ENCODE results near the gene PAX5.

The PAX5 gene

DNA sequence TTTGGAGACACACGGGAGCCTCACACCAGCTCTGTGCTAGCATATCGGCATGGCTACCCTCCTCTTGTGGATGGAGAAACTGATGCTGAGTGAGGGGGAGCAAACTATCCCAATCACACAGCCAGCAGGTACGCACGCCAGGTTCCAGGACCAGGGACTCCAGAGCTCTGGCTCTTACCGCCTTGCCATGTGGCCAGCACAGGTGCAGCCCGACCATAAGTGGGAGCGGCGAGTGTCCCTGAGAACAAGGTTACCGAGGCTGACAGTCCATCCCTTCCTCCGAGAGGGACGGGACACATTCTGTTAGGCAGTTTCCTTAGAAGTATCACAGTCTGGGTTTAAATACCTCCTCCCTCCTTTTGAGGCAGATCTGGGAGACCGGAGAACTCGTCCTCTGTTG lies 86.0 kb downstream of the PAX5 start:
- TF ChIP-seq ZFX (IDR thresholded peaks at IDR 0.05) (no peak), CTCF (conservative IDR thresholded peaks at IDR 0.05) (no peak)
- no peak overlapping the region for H3K27ac ChIP-seq

GRCh38 chr9:36946653-36947052 lies 87.4 kb downstream of the PAX5 start:
- TF ChIP-seq ZFX (IDR thresholded peaks at IDR 0.05) (no peak), CTCF (conservative IDR thresholded peaks at IDR 0.05) (no peak)
- no peak overlapping the region for H3K27ac ChIP-seq

DNA sequence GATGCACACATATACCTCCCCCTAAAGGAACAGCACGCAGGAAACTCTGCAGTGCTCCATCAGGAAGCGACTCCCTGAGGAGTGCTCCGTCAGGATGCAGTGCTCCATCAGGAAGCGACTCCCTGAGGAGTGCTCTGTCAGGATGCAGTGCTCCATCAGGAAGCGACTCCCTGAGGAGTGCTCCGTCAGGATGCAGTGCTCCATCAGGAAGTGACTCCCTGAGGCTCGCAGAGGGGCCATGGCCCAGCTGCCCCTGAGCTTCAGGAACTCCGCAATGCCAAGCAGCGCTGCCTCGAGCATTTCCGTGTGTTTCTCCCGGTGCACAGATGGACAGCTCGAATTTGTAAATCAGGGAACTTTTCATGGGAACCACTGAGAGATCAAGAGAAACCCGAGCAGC lies 88.1 kb downstream of the PAX5 start:
- TF ChIP-seq ZFX (IDR thresholded peaks at IDR 0.05), result no peak
- no peak for TF ChIP-seq CTCF (conservative IDR thresholded peaks at IDR 0.05)
- H3K27ac ChIP-seq, result no peak overlapping the region

GRCh38 chr9:36942891-36943290 lies 91.2 kb downstream of the PAX5 start:
- H3K27ac ChIP-seq, result no peak overlapping the region
- TF ChIP-seq CTCF (conservative IDR thresholded peaks at IDR 0.05) (no peak), ZFX (IDR thresholded peaks at IDR 0.05) (no peak)

DNA sequence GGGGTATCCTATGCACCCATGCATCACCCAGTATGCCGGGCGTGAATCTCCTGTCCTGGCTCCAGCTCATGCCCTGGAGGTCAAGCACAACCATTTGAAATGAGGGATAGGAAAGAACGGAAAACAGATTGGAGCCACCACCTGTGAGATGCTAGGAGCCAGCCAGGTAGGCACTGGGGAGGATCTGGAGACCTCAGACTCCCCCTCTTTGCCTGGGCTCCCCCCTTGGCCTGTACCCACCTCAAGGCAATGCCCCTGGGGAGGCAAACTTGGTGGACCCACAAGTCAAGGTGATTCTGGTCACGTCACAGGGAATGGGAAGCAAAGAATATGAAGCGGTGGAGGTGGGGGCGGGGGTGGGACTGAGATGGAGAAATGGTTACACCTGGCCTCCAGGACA lies 92.6 kb downstream of the PAX5 start:
- no peak overlapping the region for H3K27ac ChIP-seq
- no peak for TF ChIP-seq ZFX (IDR thresholded peaks at IDR 0.05)

- TF ChIP-seq ZFX (IDR thresholded peaks at IDR 0.05), result no peak
- no peak for TF ChIP-seq CTCF (conservative IDR thresholded peaks at IDR 0.05)
- H3K27ac ChIP-seq, result no peak overlapping the region
Measured at GRCh38 chr9:36940881-36941280, 93.2 kb downstream of the PAX5 start.

DNA sequence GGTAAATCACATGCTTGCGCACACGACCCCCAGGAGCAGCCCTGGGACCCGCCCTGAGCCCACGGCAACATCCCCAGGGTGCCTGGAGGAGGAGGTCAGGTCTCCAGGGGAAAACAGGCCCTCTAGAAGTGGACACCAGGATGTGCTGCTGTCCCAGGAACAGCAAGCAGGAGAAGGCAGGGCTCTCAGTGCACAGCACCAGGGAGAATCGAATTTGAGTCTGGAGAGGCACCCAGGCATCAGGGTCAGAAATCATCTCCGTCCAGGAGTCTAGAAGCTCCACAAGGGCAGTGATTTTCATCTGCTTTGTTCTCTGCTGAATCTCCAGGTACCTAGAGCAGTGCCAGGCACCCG lies 93.6 kb downstream of the PAX5 start:
- TF ChIP-seq ZFX (IDR thresholded peaks at IDR 0.05) (no peak), CTCF (conservative IDR thresholded peaks at IDR 0.05) (no peak)
- H3K27ac ChIP-seq, result no peak overlapping the region

DNA sequence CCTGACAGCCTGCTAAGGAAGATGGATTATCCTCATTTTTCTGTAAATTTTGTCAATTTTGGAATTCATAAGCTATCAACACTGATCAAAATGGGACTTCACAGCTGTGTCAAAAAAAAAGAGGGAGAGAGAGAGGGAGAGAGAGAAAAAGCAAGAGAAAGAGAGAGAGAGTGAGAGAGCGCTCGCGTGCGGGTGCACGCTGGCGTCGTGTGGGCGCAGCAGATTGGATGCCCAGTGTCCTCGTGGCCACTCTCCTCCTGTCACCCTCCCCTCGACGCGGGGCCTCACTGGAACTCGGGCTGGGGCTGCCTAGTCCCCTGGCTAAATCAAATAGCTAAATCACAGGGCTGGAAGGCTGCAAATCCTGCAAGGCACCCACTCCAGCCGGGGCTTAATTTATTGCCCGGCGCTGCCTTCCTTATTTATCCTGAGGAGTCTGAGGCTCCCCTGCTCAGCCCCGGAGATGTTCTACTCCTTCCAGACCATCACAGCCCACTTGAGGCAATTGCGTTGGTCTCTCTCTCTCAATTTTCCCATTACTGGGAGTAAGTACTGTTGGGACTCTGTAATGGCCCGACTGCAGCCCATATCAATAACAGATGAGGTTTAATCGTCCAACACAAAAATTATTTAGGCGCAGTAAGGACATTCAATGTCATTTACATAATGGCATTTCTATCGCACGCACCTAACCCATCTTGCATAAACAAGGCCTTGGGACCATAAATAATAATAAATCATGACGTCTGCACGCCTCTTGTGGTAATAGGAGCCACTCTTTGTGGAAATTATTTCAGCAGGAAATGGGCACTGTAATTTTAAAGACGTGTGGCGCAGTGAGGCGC lies 94.2 kb downstream of the PAX5 start:
- no peak overlapping the region for H3K27ac ChIP-seq
- TF ChIP-seq CTCF (conservative IDR thresholded peaks at IDR 0.05) (no peak), ZFX (IDR thresholded peaks at IDR 0.05) (no peak)
